Glomerular visceral epithelial cell (primary cell): ENCODE data around the gene GPX6.
"Not testable (repeated sequence)": the region's sequence is repeated elsewhere in the genome, so short reads cannot be mapped to it uniquely, and the experiment has no call there.

Experiments
- DNase-seq: peaks from one replicate; pipeline ENCODE4 v3.0.0-alpha.2; 2016; ENCODE audit errors: extremely low spot score

The GPX6 gene

GRCh38 chr6:28515676-28516075 is at the start of gene GPX6:
Gene GPX6 (minus strand): TSS chr6:28515793. CDS start chr6:28515743, 50 bp downstream.
- DNase-seq = no peak

- DNase-seq = no peak
Observed at GRCh38 chr6:28563430-28564095, 48.0 kb upstream of the GPX6 start.

- no peak for DNase-seq
Observed at GRCh38 chr6:28558629-28559028, 43.0 kb upstream of the GPX6 start.

DNA sequence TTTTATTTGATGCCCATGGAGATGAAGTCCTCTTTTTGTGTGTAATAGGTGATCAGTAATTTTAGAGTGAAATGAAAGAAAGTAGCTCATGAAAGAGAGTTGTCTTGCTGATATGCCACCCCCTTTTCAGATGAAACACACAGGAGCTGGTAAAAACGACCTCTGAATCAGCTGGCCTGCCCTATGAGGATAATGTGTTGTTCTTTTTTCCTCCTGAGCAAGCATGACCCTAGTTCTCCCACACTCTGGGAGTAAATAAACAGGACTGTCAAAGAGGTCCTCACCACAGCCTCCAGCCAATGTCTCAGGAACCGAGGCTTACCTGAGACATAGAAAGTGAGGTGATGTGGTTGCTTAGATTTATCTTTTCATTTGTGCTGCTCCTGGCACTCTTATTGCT is 39.5 kb upstream of the GPX6 start:
- no peak for DNase-seq

GRCh38 chr6:28553986-28554881 is 38.6 kb upstream of the GPX6 start:
- peak; percentile 48 for DNase-seq

DNA sequence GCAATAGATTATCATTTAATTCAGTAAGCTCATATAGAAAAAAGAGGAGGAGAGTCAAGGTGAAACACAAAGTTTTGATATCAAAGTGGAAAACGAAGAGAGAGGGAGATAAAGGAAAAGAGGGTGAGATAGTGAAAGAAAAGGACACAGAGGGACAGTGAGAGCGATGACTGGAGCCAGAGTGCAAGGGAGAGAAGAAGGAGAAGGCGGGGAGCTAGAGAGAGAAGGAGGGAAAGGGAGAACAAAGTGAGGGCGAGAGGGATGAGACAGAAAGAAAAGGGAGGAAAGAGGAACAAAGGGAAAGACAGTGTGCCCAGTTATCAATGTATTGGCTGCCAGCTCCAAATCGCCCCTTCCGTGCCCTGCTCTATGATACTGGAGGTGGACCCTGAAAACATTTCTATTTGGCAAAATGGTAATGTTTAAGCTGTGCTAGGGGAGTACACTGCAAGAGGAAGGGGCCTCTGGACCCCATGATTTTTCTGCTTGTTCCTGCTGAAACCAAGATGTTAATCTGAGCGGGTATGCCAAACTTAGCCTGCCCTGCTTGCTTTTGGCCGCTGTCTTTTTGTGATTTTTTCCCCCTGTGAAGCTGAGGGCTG is 37.9 kb upstream of the GPX6 start:
- no peak for DNase-seq

- DNase-seq = no peak
Observed at GRCh38 chr6:28551891-28552666, 36.5 kb upstream of the GPX6 start.

DNA sequence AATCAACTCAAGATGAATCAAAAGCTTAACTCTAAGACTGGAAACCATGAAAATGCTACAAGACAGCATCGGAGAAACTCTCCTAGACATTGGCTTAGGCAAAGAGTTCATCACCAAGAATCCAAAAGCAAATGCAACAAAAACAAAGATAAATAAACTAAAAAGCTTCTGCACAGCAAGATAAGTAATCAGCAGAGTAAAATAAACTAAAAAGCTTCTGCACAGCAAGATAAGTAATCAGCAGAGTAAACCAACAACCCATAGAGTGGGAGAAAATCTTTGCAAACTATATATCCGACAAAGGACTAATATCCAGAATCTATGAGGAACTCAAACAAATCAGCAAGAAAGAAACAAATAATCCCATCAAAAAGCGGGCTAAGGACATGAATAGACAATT is 31.4 kb upstream of the GPX6 start:
- DNase-seq = not testable (repeated sequence)

GRCh38 chr6:28545955-28546354 is 30.4 kb upstream of the GPX6 start:
- no peak for DNase-seq

DNA sequence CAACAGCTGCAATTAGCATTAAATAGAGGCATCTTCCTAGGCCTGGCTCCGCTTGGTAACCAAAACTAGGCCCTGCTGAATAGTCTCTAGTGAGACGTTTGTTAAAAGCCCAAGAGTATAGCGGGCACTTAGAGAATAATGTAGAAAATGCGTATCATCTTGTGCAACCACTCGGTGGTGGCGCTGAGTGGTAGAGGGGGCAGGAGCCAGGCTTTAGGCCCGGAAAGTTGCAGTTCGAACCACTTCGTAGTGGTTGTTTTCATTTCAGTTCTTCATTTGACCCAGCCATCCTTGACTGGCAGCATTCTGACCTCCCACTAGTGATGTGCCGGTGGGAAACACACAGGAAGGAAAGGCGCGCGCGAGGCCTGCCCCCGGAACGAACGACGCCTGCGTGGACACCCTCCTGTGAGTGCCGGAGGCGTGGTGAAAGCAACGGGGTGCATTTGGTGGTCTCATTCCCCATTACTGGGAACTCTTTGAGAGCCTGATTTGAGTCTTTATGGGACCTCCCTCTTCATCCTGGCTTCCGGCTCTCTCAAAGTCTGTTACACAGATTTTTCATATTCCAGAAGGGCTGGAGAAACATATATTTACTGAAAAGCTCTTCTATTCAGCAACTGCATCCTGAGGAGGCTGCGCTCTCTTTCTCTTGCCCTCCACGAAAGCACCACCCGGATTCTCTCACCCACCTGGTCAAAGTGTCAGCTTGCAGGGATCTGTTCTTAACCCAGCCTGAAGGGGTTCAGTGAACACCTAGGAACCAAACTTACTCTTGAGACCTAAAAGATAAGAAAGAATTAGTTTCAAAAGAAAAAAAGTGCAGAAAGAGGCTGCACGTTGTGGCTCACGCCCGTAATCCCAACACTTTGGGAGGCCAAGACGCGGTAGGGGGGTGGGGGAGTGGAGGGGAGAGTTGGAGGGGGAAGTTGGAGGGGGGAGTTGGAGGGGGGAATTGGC is 28.3 kb upstream of the GPX6 start:
- no peak for DNase-seq

GRCh38 chr6:28542440-28543296 is 27.1 kb upstream of the GPX6 start:
- peak; percentile 90 for DNase-seq

DNA sequence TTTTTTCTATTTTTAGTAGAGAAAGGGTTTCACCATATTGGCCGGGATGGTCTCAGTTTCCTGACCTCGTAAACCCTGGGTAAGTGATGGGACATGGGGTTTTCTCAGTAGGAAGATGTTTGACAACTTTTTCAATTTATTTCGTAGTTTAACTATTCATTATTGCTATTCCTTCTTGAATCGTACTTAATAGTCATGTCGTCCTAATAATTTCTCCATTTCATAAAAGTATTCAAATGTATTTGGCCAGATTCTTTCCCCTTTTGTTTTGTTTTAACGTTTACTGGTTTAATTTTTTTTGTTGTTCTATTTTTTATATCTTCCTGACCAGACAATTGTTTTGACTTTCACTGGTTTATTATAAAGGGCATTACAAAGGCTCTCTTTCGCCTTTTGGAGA is 26.4 kb upstream of the GPX6 start:
- no peak for DNase-seq

DNA sequence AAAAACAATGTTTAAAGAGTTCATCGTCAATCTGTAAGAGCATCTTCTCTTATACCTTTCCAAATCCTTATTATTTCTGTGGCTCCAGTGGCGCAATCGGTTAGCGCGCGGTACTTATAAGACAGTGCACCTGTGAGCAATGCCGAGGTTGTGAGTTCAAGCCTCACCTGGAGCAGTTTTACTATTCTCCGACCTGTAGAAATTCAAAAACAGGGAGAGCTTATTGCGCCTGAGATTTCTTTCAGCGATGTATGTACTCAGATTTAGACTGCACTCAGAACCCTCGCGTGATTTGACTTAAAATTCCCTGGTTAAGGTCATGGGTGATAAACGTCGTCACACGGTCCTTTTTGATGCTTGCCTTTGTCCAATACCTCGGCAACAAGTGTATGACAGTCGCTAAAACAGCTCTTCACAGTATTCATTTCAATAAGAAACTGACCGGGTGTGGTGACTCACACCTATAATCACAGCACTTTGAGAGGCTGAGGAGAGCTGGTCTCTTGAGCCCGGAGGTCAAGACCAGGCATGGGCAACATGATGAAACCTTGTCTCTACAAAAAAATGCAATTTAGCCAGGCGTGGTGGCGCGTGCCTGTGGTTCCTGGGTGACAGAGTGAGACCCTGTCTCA is 22.0 kb upstream of the GPX6 start:
- DNase-seq = no peak

DNA sequence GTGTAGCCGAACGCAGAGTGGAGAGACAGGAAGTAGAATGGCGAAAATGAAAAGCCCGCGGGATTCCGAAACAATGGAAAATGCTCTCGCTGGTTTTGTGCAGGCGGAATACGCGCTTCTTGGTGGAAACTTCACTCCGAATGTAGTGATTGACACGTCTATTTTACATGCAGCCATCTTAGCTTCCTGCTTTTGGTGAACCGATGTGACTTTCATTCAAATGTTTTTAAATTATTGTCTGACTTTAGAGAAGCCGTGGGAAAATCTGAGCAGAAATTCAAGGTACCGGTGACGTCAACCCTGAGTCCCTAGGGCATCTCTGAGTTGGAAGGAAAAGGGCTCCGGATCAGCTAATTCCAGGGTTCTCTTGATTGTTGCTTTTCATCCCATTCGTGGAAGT is 21.5 kb upstream of the GPX6 start:
- DNase-seq = no peak

DNA sequence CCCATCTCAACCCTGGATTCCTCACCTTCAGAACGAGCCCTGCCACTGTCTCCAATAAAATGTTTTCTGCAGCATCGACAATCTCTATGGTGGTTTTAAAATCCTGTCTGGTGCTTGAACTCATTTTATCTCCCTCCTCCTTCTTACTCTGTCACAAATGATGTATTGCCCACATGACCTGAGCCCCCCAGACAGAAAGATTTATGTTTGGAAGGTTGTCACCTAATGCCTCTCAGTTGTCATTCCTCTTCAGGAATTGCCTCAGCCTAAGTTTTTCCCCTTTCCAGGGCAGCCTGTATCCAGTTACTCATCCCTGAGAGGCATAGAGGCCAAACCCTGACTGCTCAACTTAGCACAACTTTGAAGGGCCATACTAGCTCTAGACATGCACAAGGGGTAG is 19.3 kb upstream of the GPX6 start:
- no peak for DNase-seq

GRCh38 chr6:28534306-28534705 is 18.7 kb upstream of the GPX6 start:
- no peak for DNase-seq

DNA sequence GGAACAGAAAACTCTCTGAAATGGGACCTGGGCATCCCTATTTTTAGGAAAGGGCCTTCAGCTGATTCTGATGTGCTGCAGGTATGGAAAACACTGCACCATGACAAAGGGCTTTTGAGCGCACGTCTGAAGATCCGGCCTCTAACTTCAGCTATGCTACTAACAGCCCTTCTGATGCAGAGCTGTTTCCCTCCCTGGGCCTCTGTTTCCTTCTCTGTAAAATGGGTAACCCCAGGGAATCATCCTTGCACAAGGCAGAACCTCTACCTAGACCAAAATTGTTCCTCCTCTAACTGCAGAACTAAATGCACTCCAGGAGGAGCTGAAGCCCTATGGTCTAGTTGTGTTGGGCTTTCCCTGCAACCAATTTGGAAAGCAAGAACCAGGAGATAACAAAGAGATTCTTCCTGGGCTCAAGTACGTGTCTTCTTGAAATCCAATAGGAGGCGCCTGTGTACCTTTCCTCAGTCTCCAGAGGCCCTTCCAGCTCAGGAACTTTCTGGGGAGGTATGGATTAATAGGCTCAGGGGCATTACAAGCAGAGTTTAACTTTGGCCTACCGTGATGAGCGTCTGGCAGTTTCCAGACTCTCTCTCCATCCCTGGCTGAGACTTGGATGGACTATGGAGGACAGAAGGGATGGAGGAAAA is 16.0 kb upstream of the GPX6 start:
- DNase-seq = no peak

DNA sequence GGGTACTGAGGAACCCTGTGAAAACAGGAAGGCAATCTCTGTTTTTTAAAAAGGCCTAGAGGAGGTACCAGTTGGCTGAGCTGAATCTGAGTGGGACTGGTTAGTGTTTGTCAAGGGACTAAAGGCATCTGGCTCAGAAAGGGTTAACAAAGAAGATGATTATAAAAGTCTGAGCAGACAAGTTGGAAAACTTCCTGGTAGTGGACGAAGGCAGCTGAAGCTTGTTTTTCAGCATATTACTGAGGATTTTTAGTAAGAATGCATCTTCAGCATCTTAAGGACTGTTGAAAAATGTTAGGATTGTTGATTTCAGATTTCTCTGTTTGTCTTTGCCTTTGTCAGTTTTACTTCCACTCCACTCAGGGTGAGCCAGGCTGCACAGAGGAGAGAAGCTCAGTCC is 15.2 kb upstream of the GPX6 start:
- no peak for DNase-seq

DNA sequence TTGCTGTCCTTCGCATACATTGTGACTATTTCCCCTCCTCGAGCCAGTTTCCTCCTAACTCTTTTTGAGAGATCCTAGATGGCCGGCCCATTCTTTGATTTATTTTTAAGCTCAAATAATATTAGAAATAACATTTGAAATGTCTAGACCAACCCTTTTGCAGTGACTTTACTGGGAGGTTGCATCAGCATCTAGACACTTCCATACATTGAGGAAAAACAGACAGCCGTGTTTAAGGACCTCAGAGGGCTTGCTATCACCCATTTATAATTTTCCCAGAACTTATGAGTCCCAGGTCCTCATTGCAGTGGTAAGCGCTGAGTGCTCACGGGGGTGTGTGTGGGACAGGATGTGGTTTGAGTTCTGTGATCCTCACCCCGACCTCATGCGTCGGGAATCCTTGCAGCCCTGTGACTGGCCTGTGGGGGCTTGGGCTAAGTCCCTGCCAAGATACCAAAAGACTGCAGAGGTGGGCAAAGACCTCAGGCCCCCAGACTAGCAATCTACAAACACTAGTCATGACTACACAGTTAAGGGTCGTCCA is 10.0 kb upstream of the GPX6 start, which contains the start of gene GPX5:
TSS of gene GPX5 (plus strand) at position 386 of the 544 bp plus-strand sequence. CDS start at position 519, 133 bp downstream.
- DNase-seq = peak; percentile 66
